HG03025 (cell line): ENCODE results near the gene MTUS2.

Source experiments
- ATAC-seq: cut with Tn5 transposase; IDR thresholded peaks from one replicate; pipeline ENCODE4 v1.9.1; 2021; ENCODE audit warnings: mild to moderate bottlenecking, moderate library complexity; ENCODE audit not compliant: unreplicated experiment, low FRiP score

The MTUS2 gene

GRCh38 chr13:29154390-29154789 lies 334.3 kb downstream of the MTUS2 start:
- ATAC-seq: no peak

- ATAC-seq: no peak
Measured at GRCh38 chr13:29156136-29156535, 336.0 kb downstream of the MTUS2 start.

GRCh38 chr13:29159871-29160270 lies 339.7 kb downstream of the MTUS2 start:
- ATAC-seq: no peak

- ATAC-seq: no peak
Measured at GRCh38 chr13:29160862-29161261, 340.7 kb downstream of the MTUS2 start.

- no peak for ATAC-seq
Measured at GRCh38 chr13:29161676-29162075, 341.5 kb downstream of the MTUS2 start.

- no peak for ATAC-seq
Measured at GRCh38 chr13:29162638-29163235, 342.6 kb downstream of the MTUS2 start.

GRCh38 chr13:29164116-29164515 lies 344.0 kb downstream of the MTUS2 start:
- no peak for ATAC-seq

GRCh38 chr13:29165216-29165615 lies 345.1 kb downstream of the MTUS2 start:
- ATAC-seq: no peak

- ATAC-seq: no peak
Measured at GRCh38 chr13:29165840-29166239, 345.7 kb downstream of the MTUS2 start.

GRCh38 chr13:29170436-29171082 lies 350.4 kb downstream of the MTUS2 start:
- no peak for ATAC-seq

GRCh38 chr13:29171244-29171643 lies 351.1 kb downstream of the MTUS2 start:
- ATAC-seq: no peak

- ATAC-seq: no peak
Measured at GRCh38 chr13:29174093-29174492, 354.0 kb downstream of the MTUS2 start.

GRCh38 chr13:29175250-29175873 lies 355.2 kb downstream of the MTUS2 start:
- ATAC-seq: no peak

- no peak for ATAC-seq
Measured at GRCh38 chr13:29180055-29180454, 359.9 kb downstream of the MTUS2 start.

- ATAC-seq: no peak
Measured at GRCh38 chr13:29182216-29182615, 362.1 kb downstream of the MTUS2 start.

GRCh38 chr13:29185926-29186325 lies 365.8 kb downstream of the MTUS2 start:
- no peak for ATAC-seq

- no peak for ATAC-seq
Measured at GRCh38 chr13:29187584-29187983, 367.4 kb downstream of the MTUS2 start.

GRCh38 chr13:29190298-29190697 lies 370.2 kb downstream of the MTUS2 start:
- ATAC-seq: no peak

GRCh38 chr13:29193083-29193482 lies 372.9 kb downstream of the MTUS2 start:
- no peak for ATAC-seq

- no peak for ATAC-seq
Measured at GRCh38 chr13:29195456-29195855, 375.3 kb downstream of the MTUS2 start.

GRCh38 chr13:29196409-29197074 lies 376.4 kb downstream of the MTUS2 start:
- ATAC-seq: peak; percentile 89
